Suprapubic skin (tissue), 4 donors: ENCODE data around the gene TIGIT.

Experiments
- CTCF ChIP-seq, 2 donors: fragments of 200-600 bp in 1 of 2; fragments of 450-650 bp in 1 of 2; sonication (generic) in 1 of 2; IDR thresholded peaks; one replicate each; pipeline ENCODE4 v1.5.1; 2016 to 2019; ENCODE audit warnings: antibody characterized with exemption in 2 of 2, mild to moderate bottlenecking in 1 of 2, moderate library complexity in 1 of 2
- EP300 ChIP-seq: sonication (generic); formaldehyde crosslinking; IDR thresholded peaks from one replicate; pipeline ENCODE4 v1.6.1; 2017; ENCODE audit warnings: antibody characterized with exemption
- POLR2A ChIP-seq, 2 donors: fragments of 450-650 bp; IDR thresholded peaks; one replicate each; pipeline ENCODE4 v1.6.1; 2017; ENCODE audit warnings: antibody characterized with exemption in 2 of 2, mild to moderate bottlenecking in 2 of 2, moderate library complexity in 2 of 2
- POLR2AphosphoS5 ChIP-seq, 3 donors: sonication (generic); formaldehyde crosslinking; IDR thresholded peaks; one replicate each; pipeline ENCODE4 v1.6.1; 2017; ENCODE audit warnings: antibody characterized with exemption in 3 of 3

- TF ChIP-seq CTCF (IDR thresholded peaks at IDR 0.05), result no peak
- no peak for TF ChIP-seq POLR2A (IDR thresholded peaks at IDR 0.05)
- no peak for TF ChIP-seq EP300
- TF ChIP-seq POLR2AphosphoS5 (IDR thresholded peaks at IDR 0.05), result no peak
These were observed 33.8 kb downstream of the TIGIT start for GRCh38 chr3:114327665-114328064.
